HG02798 (cell line): Measurements from ENCODE around the gene EIF4G3.
"Not testable (repeated sequence)": the region's sequence is repeated elsewhere in the genome, so short reads cannot be mapped to it uniquely, and the experiment has no call there.

Experiments
- ATAC-seq: cut with Tn5 transposase; IDR thresholded peaks from one replicate; pipeline ENCODE4 v1.9.1; 2021; ENCODE audit warnings: mild to moderate bottlenecking; ENCODE audit not compliant: unreplicated experiment, poor library complexity

Gene EIF4G3

GRCh38 chr1:21157868-21158267 is 18.8 kb downstream of the EIF4G3 start:
- no peak for ATAC-seq

- ATAC-seq: no peak
Measured at GRCh38 chr1:21157054-21157453, 19.6 kb downstream of the EIF4G3 start.

- ATAC-seq: no peak
Measured at GRCh38 chr1:21156019-21156418, 20.7 kb downstream of the EIF4G3 start.

- ATAC-seq: no peak
Measured at GRCh38 chr1:21154717-21155116, 22.0 kb downstream of the EIF4G3 start.

GRCh38 chr1:21153388-21153787 is 23.3 kb downstream of the EIF4G3 start:
- ATAC-seq: no peak

- ATAC-seq: no peak
Measured at GRCh38 chr1:21152423-21153100, 24.1 kb downstream of the EIF4G3 start.

GRCh38 chr1:21149855-21150432 is 26.8 kb downstream of the EIF4G3 start:
- no peak for ATAC-seq

GRCh38 chr1:21149430-21149854 is 27.3 kb downstream of the EIF4G3 start:
- ATAC-seq: no peak

GRCh38 chr1:21143752-21144151 is 32.9 kb downstream of the EIF4G3 start:
- ATAC-seq: no peak

GRCh38 chr1:21143138-21143537 is 33.6 kb downstream of the EIF4G3 start:
- no peak for ATAC-seq

- no peak for ATAC-seq
Measured at GRCh38 chr1:21141030-21141429, 35.7 kb downstream of the EIF4G3 start.

- ATAC-seq: no peak
Measured at GRCh38 chr1:21139601-21140000, 37.1 kb downstream of the EIF4G3 start.

GRCh38 chr1:21136344-21136743 is 40.4 kb downstream of the EIF4G3 start:
- ATAC-seq: not testable (repeated sequence)

GRCh38 chr1:21131200-21131599 is 45.5 kb downstream of the EIF4G3 start:
- no peak for ATAC-seq

GRCh38 chr1:21129407-21129806 is 47.3 kb downstream of the EIF4G3 start:
- ATAC-seq: no peak

- no peak for ATAC-seq
Measured at GRCh38 chr1:21126324-21126723, 50.4 kb downstream of the EIF4G3 start.

- no peak for ATAC-seq
Measured at GRCh38 chr1:21124846-21125245, 51.9 kb downstream of the EIF4G3 start.

GRCh38 chr1:21123287-21123948 is 53.3 kb downstream of the EIF4G3 start:
- ATAC-seq: no peak

- ATAC-seq: no peak
Measured at GRCh38 chr1:21121764-21122471, 54.8 kb downstream of the EIF4G3 start.

- no peak for ATAC-seq
Measured at GRCh38 chr1:21118167-21118566, 58.5 kb downstream of the EIF4G3 start.

GRCh38 chr1:21117597-21118001 is 59.1 kb downstream of the EIF4G3 start:
- ATAC-seq: no peak
